Muscle layer of duodenum (tissue), 2 donors: ENCODE measurements around the gene SDK1.

Experiments
- H3K27ac ChIP-seq: one replicate; pipeline ENCODE4 v1.7.0; 2013; ENCODE audit warnings: mild to moderate bottlenecking, low read length
- H3K27me3 ChIP-seq: one replicate; pipeline ENCODE4 v1.7.0; 2013; ENCODE audit warnings: low read depth, mild to moderate bottlenecking, control low read depth, low read length
- H3K36me3 ChIP-seq, 2 donors: one replicate each; pipeline ENCODE4 v1.7.0; 2013; ENCODE audit warnings: low read length in 2 of 2, control low read depth in 1 of 2, mild to moderate bottlenecking in 1 of 2; ENCODE audit not compliant: insufficient read depth in 2 of 2, control insufficient read depth in 1 of 2
- H3K4me1 ChIP-seq, 2 donors: one replicate each; pipeline ENCODE4 v1.7.0; 2013; ENCODE audit warnings: low read length in 2 of 2, mild to moderate bottlenecking in 2 of 2, control low read depth in 1 of 2, moderate library complexity in 1 of 2; ENCODE audit not compliant: insufficient read depth in 2 of 2, control insufficient read depth in 1 of 2
- H3K4me3 ChIP-seq, 2 donors: one replicate each; pipeline ENCODE4 v1.7.0; 2013; ENCODE audit warnings: low read length in 2 of 2, low read depth in 1 of 2, mild to moderate bottlenecking in 1 of 2
- H3K9me3 ChIP-seq, 2 donors: one replicate each; pipeline ENCODE4 v1.7.0; 2013; ENCODE audit warnings: low read length in 2 of 2, control low read depth in 1 of 2, mild to moderate bottlenecking in 1 of 2; ENCODE audit not compliant: control insufficient read depth in 1 of 2
- donor health status: healthy.

Gene SDK1

GRCh38 chr7:4198301-4198700 is 897.2 kb downstream of the SDK1 start:
- H3K4me1 ChIP-seq: no peaks in the 10 kb centered on the region
- no peak overlapping the region for H3K27ac ChIP-seq
- H3K27me3 ChIP-seq: no peaks in the 10 kb centered on the region
- no peaks in the 10 kb centered on the region for H3K36me3 ChIP-seq
- no peak overlapping the region for H3K4me3 ChIP-seq
- peaks cover 0 to 4% of the 10 kb centered on the region in 2 donors for H3K9me3 ChIP-seq

GRCh38 chr7:4200546-4201094 is 899.6 kb downstream of the SDK1 start:
- no peaks in the 10 kb centered on the region for H3K36me3 ChIP-seq
- peaks cover 0 to 4% of the 10 kb centered on the region in 2 donors for H3K9me3 ChIP-seq
- H3K4me1 ChIP-seq: no peaks in the 10 kb centered on the region
- H3K27me3 ChIP-seq: no peaks in the 10 kb centered on the region
- no peak overlapping the region for H3K27ac ChIP-seq
- no peak overlapping the region for H3K4me3 ChIP-seq

- H3K36me3 ChIP-seq: no peaks in the 10 kb centered on the region
- no peak overlapping the region for H3K27ac ChIP-seq
- H3K9me3 ChIP-seq: peaks cover 0 to 4% of the 10 kb centered on the region in 2 donors
- no peaks in the 10 kb centered on the region for H3K27me3 ChIP-seq
- H3K4me3 ChIP-seq: no peak overlapping the region
- no peaks in the 10 kb centered on the region for H3K4me1 ChIP-seq
Observed at GRCh38 chr7:4201566-4201965, 900.5 kb downstream of the SDK1 start.

- Histone ChIP-seq H3K27ac (no peak overlapping the region), H3K4me1 (no peaks in the 10 kb centered on the region)
Observed at GRCh38 chr7:4202154-4202736, 901.2 kb downstream of the SDK1 start.

GRCh38 chr7:4202954-4203353 is 901.9 kb downstream of the SDK1 start:
- Histone ChIP-seq H3K27me3 (no peaks in the 10 kb centered on the region), H3K27ac (no peak overlapping the region), H3K9me3 (peaks cover 0 to 4% of the 10 kb centered on the region in 2 donors), H3K4me3 (no peak overlapping the region), H3K36me3 (no peaks in the 10 kb centered on the region), H3K4me1 (no peaks in the 10 kb centered on the region)

More at GRCh38 chr7:4202154-4202736, 901.2 kb downstream of the SDK1 start:
- Histone ChIP-seq H3K9me3 (peaks cover 0 to 4% of the 10 kb centered on the region in 2 donors), H3K4me3 (no peak overlapping the region), H3K36me3 (no peaks in the 10 kb centered on the region), H3K27me3 (no peaks in the 10 kb centered on the region)

GRCh38 chr7:4203626-4204512 is 902.8 kb downstream of the SDK1 start:
- Histone ChIP-seq H3K4me3 (no peak overlapping the region), H3K27me3 (no peaks in the 10 kb centered on the region), H3K9me3 (peaks cover 0 to 4% of the 10 kb centered on the region in 2 donors), H3K36me3 (no peaks in the 10 kb centered on the region), H3K27ac (no peak overlapping the region), H3K4me1 (no peaks in the 10 kb centered on the region)

GRCh38 chr7:4204513-4205165 is 903.6 kb downstream of the SDK1 start:
- Histone ChIP-seq H3K9me3 (peaks cover 0 to 4% of the 10 kb centered on the region in 2 donors), H3K4me1 (no peaks in the 10 kb centered on the region), H3K27me3 (no peaks in the 10 kb centered on the region), H3K27ac (no peak overlapping the region), H3K4me3 (peak overlapping the region in 1 of 2 donors; percentile 43), H3K36me3 (no peaks in the 10 kb centered on the region)

GRCh38 chr7:4205828-4206227 is 904.8 kb downstream of the SDK1 start:
- Histone ChIP-seq H3K4me1 (no peaks in the 10 kb centered on the region), H3K9me3 (no peaks in the 10 kb centered on the region), H3K4me3 (no peak overlapping the region), H3K27me3 (no peaks in the 10 kb centered on the region), H3K36me3 (no peaks in the 10 kb centered on the region), H3K27ac (no peak overlapping the region)

- no peaks in the 10 kb centered on the region for H3K27me3 ChIP-seq
- no peaks in the 10 kb centered on the region for H3K4me1 ChIP-seq
- no peaks in the 10 kb centered on the region for H3K36me3 ChIP-seq
- H3K9me3 ChIP-seq: no peaks in the 10 kb centered on the region
- no peak overlapping the region for H3K4me3 ChIP-seq
- H3K27ac ChIP-seq: no peak overlapping the region
Observed at GRCh38 chr7:4207011-4207410, 906.0 kb downstream of the SDK1 start.

- H3K27me3 ChIP-seq: no peaks in the 10 kb centered on the region
- H3K4me3 ChIP-seq: no peak overlapping the region
- H3K9me3 ChIP-seq: no peaks in the 10 kb centered on the region
- no peaks in the 10 kb centered on the region for H3K36me3 ChIP-seq
- no peak overlapping the region for H3K27ac ChIP-seq
- no peaks in the 10 kb centered on the region for H3K4me1 ChIP-seq
Observed at GRCh38 chr7:4208086-4208485, 907.0 kb downstream of the SDK1 start.

- Histone ChIP-seq H3K4me3 (no peak overlapping the region), H3K4me1 (no peaks in the 10 kb centered on the region), H3K9me3 (no peaks in the 10 kb centered on the region), H3K27ac (no peak overlapping the region), H3K27me3 (no peaks in the 10 kb centered on the region), H3K36me3 (no peaks in the 10 kb centered on the region)
Observed at GRCh38 chr7:4208586-4208985, 907.5 kb downstream of the SDK1 start.
